ENCODE measurements around the gene TRAF3.

Gene TRAF3

GRCh38 chr14:102799684-102800562 is 22.7 kb downstream of the TRAF3 start:
- no peaks in the 10 kb centered on the region for H3K4me1 ChIP-seq
- no peak overlapping the region for H3K4me3 ChIP-seq (ENCODE audit: low read depth, low read length)
- TF ChIP-seq, protein P1, sequence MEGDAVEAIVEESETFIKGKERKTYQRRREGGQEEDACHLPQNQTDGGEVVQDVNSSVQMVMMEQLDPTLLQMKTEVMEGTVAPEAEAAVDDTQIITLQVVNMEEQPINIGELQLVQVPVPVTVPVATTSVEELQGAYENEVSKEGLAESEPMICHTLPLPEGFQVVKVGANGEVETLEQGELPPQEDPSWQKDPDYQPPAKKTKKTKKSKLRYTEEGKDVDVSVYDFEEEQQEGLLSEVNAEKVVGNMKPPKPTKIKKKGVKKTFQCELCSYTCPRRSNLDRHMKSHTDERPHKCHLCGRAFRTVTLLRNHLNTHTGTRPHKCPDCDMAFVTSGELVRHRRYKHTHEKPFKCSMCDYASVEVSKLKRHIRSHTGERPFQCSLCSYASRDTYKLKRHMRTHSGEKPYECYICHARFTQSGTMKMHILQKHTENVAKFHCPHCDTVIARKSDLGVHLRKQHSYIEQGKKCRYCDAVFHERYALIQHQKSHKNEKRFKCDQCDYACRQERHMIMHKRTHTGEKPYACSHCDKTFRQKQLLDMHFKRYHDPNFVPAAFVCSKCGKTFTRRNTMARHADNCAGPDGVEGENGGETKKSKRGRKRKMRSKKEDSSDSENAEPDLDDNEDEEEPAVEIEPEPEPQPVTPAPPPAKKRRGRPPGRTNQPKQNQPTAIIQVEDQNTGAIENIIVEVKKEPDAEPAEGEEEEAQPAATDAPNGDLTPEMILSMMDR (IDR thresholded peaks at IDR 0.05; ENCODE audit: low read depth, low read length): no peak
- no peak for DNase-seq
- H3K27me3 ChIP-seq: no peaks in the 10 kb centered on the region
- H3K9me3 ChIP-seq: no peaks in the 10 kb centered on the region
- H3K36me3 ChIP-seq: no peaks in the 10 kb centered on the region

GRCh38 chr14:102802834-102803523 is 25.7 kb downstream of the TRAF3 start:
- DNase-seq: no peak
- TF ChIP-seq, protein P1 (IDR thresholded peaks at IDR 0.05; ENCODE audit: low read depth, low read length): no peak
- Histone ChIP-seq H3K27me3 (no peaks in the 10 kb centered on the region), H3K4me1 (peaks cover 3% of the 10 kb centered on the region; the same call in 1 of the 2 replicates), H3K36me3 (no peaks in the 10 kb centered on the region), H3K4me3 (ENCODE audit: low read depth, low read length) (no peak overlapping the region), H3K9me3 (no peaks in the 10 kb centered on the region)

GRCh38 chr14:102804858-102805257 is 27.6 kb downstream of the TRAF3 start:
- H3K4me1 ChIP-seq: peaks cover 3% of the 10 kb centered on the region; the same call in 1 of the 2 replicates
- no peaks in the 10 kb centered on the region for H3K9me3 ChIP-seq
- no peak for DNase-seq
- H3K4me3 ChIP-seq (ENCODE audit: low read depth, low read length): no peak overlapping the region
- no peaks in the 10 kb centered on the region for H3K27me3 ChIP-seq
- TF ChIP-seq, protein P1 (IDR thresholded peaks at IDR 0.05; ENCODE audit: low read depth, low read length): no peak
- H3K36me3 ChIP-seq: no peaks in the 10 kb centered on the region

GRCh38 chr14:102805371-102805891 is 28.2 kb downstream of the TRAF3 start:
- Histone ChIP-seq H3K36me3 (no peaks in the 10 kb centered on the region), H3K4me1 (peaks cover 3% of the 10 kb centered on the region; the same call in 1 of the 2 replicates), H3K4me3 (ENCODE audit: low read depth, low read length) (no peak overlapping the region), H3K9me3 (no peaks in the 10 kb centered on the region), H3K27me3 (no peaks in the 10 kb centered on the region)
- TF ChIP-seq, protein P1 (IDR thresholded peaks at IDR 0.05; ENCODE audit: low read depth, low read length): no peak
- no peak for DNase-seq

GRCh38 chr14:102805941-102806340 is 28.7 kb downstream of the TRAF3 start:
- Histone ChIP-seq H3K4me3 (ENCODE audit: low read depth, low read length) (no peak overlapping the region), H3K4me1 (peaks cover 3% of the 10 kb centered on the region; the same call in 1 of the 2 replicates), H3K36me3 (no peaks in the 10 kb centered on the region), H3K9me3 (no peaks in the 10 kb centered on the region), H3K27me3 (no peaks in the 10 kb centered on the region)
- TF ChIP-seq, protein P1 (IDR thresholded peaks at IDR 0.05; ENCODE audit: low read depth, low read length): 0 out of 2 replicates have a peak, but pooled peaks have one; percentile 21
- DNase-seq: no peak

Data from BE2C (cell line).